A673 (cell line): ENCODE measurements around the gene CDK14.

Experiments
- EZH2 ChIP-seq: fragments of 200-600 bp; sonication (generic); IDR thresholded peaks from 2 replicates; pipeline ENCODE4 v1.6.1; 2017; ENCODE audit warnings: borderline replicate concordance, low read depth, mild to moderate bottlenecking, mixed read lengths, antibody characterized with exemption, low read length; ENCODE audit not compliant: poor library complexity, severe bottlenecking
- TF ChIP-seq, protein P1 (sequence below): fragments of 300-800, 200-600 bp; sonication (generic); conservative IDR thresholded peaks from 2 replicates; pipeline ENCODE4 v1.5.1; 2017; ENCODE audit warnings: low read depth, mild to moderate bottlenecking, antibody characterized with exemption, low read length, moderate library complexity, mixed read lengths

DNA sequence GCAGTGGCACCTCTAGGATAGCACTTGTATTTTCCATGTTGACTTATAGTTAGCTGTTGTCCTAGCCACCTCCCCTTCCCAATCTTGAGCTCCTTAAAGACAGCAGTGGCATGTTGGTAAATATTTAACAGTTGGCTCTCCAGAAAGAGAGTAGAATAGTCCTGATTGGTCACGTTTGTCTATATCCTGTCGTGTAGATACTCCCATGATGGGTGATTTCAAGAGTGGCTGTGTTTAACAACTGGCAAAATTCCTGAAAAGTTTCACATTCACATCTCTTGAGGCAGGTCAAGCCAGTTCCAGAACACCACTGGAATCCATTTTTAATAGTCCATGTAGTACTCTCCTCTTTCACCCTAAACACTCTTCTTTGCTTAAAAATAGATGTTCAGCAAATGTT lies 599.9 kb downstream of the CDK14 start:
- no peak for TF ChIP-seq EZH2
- TF ChIP-seq, protein P1, sequence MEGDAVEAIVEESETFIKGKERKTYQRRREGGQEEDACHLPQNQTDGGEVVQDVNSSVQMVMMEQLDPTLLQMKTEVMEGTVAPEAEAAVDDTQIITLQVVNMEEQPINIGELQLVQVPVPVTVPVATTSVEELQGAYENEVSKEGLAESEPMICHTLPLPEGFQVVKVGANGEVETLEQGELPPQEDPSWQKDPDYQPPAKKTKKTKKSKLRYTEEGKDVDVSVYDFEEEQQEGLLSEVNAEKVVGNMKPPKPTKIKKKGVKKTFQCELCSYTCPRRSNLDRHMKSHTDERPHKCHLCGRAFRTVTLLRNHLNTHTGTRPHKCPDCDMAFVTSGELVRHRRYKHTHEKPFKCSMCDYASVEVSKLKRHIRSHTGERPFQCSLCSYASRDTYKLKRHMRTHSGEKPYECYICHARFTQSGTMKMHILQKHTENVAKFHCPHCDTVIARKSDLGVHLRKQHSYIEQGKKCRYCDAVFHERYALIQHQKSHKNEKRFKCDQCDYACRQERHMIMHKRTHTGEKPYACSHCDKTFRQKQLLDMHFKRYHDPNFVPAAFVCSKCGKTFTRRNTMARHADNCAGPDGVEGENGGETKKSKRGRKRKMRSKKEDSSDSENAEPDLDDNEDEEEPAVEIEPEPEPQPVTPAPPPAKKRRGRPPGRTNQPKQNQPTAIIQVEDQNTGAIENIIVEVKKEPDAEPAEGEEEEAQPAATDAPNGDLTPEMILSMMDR, result no peak
